Renal cortex interstitium (tissue), 15 donors: Measurements from ENCODE around the gene PGC. TPM values are rescaled to one million over a fixed set of nuclear protein-coding genes. Genes with fewer than 3 reads are reported as not detected.

ENCODE experiments used
- DNase-seq, 11 donors: peaks; one replicate each; pipeline ENCODE4 v3.0.0-alpha.2; 2013; ENCODE audit warnings: low read depth in 9 of 11, low spot score in 4 of 11; ENCODE audit errors: extremely low read depth in 1 of 11
- long read RNA-seq, 16 experiments: transcript quantifications; one replicate each; lab custom pipeline, GENCODE V29; 2026
- polyA plus RNA-seq, 3 donors: library from polyadenylated mRNA; unstranded; fragments of 120-200 nt; gene quantifications; one replicate each; pipeline ENCODE4 v1.2.1, GENCODE V29; 2013; ENCODE audit not compliant: insufficient read length in 3 of 3

The PGC gene
- under 1 TPM in 2 of 3 donors, not detected in 1; 0.07 to 0.26 TPM for polyA plus RNA-seq
- long read RNA-seq, donor 1: 0 reads
- long read RNA-seq, donor 2: 0 reads
- long read RNA-seq, donor 3: 0 reads
- long read RNA-seq, donor 4: 0 reads
- long read RNA-seq, donor 5: 0 reads
- long read RNA-seq, donor 6: 0 reads
- long read RNA-seq, donor 7: 0 reads
- long read RNA-seq, donor 8: 0 reads
- long read RNA-seq, donor 9: 0 reads
- long read RNA-seq, donor 10: 0 reads
- long read RNA-seq, donor 11: 0 reads
- long read RNA-seq, donor 12: 0 reads
- long read RNA-seq, donor 13: 0 reads
- long read RNA-seq, donor 14: 0 reads
- long read RNA-seq, donor 15: 0 reads
- long read RNA-seq, donor 16: 0 reads

- no peak for DNase-seq
Measured at GRCh38 chr6:41747256-41748101, at the start of gene PGC. PGC (minus strand) TSS chr6:41747397; CDS start chr6:41747334, 63 bp downstream.

- no peak for DNase-seq
Measured at GRCh38 chr6:41796474-41796873, 49.3 kb upstream of the PGC start.

DNA sequence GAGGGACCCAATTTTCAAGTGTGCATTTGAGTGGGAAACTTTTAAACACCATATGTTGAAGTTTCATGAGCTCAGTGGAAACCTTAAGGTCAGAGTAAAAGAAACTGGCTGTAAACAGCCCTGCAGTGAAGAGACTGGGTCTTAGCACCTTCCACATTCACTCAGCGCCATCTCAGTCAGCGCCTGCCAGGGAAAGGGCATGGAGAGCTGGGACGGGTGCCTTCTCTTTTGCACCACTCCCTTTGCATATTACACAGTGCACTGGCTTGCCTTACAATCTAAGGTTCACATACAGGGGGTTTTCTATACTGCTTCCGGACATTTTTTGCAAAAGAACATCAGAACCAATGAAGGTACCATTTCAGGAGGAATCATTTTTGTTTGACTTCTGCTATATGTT, 44.8 kb upstream of the PGC start:
- no peak for DNase-seq

GRCh38 chr6:41791305-41791704, 44.1 kb upstream of the PGC start:
- no peak for DNase-seq

DNA sequence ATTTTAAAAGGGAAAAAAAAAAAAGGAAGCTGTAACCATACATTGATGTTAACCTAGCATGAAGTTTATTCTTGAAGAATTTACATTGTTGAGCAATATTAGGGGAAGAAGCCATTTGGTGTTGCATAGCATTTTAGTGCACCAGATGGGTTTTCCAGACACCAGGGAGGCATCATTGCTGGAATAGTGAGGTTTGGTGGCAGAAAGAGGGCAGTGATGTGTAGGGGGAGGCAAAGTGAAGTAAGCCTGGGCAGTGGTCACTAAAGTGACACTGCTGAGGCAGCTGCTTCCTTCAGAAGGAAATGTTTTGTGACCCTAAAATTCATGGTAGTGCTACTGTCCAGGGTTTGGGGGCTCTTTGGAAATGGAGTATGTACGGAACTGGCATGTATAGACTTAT, 42.8 kb upstream of the PGC start:
- no peak for DNase-seq

DNA sequence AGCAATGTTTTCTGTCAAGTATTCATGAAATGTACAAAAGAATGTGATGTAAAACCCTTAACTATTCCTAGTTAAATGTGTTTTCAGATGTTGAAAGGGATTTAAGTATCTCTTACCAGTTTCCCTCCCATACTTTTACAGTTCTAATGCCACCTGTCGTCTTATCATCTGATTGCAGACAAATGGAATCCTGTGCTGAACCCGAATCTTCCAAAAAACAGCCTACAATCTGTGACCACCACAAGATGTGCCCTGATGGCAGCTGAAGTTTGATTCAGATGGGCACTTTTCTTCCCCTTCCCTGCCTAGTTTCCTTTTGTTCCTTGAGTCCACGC, 42.2 kb upstream of the PGC start:
- DNase-seq: no peak

GRCh38 chr6:41787219-41787917, 40.2 kb upstream of the PGC start, which contains the start of gene TOMM6:
TOMM6 (plus strand) TSS chr6:41787694; CDS start chr6:41787698, 4 bp downstream.
- peak; percentile 86 to 96 (median 93) for DNase-seq

- peak in 9 of 11 donors; percentile 58 to 85 (median 84) for DNase-seq
Measured at GRCh38 chr6:41786451-41787218, 39.4 kb upstream of the PGC start.

GRCh38 chr6:41785689-41786450, 38.7 kb upstream of the PGC start:
- DNase-seq: peak in 1 of 11 donors; percentile 25

- no peak for DNase-seq
Measured at GRCh38 chr6:41785254-41785653, 38.1 kb upstream of the PGC start.

DNA sequence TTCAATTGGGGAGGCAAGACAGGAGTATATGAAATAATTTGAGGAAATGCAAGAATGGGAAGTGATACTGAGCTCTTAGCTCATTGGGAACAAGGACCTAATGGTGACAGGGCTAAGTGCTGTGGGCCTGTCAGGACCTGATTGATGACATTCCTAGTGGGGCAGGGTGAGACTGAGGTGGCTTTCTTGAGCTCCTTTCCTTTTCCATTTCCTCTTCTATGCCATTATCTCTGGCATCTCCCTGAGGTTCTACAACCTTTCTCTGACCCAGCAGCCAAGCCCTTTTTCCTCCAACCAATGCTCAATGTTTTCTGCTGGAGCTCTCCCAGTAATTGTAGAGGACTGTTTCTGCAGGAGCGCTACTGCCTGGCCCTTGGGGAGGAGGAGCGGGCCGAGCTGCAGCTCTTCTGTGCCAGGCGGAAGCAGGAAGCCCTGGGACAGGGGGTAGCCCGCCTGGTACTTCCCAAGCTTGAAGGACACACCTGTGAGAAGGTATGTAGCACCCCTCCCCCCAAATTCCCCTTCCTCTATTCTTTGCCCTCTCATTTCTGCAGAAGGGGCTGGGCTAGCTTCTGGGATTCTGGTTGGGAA, 37.5 kb upstream of the PGC start:
- DNase-seq: no peak

- no peak for DNase-seq
Measured at GRCh38 chr6:41783106-41783780, 36.0 kb upstream of the PGC start.

DNA sequence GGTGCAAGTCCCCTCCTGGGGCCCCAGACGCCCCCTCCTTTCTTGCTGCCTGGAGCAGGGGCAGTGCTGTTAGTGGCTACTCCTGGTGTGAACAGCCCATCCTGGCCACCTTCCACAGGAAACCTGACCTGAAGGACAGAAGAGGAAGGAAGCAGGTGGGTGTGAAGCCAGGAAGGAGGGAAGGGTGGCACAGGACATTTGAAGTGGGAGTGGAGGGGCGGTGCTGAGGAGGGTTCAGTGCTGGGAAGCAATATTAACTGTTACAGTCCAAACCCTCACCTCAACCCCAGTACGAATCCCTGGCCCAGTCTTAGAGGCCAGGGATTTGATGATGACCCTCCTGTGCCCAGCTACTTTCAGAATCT, 34.2 kb upstream of the PGC start:
- DNase-seq: no peak

DNA sequence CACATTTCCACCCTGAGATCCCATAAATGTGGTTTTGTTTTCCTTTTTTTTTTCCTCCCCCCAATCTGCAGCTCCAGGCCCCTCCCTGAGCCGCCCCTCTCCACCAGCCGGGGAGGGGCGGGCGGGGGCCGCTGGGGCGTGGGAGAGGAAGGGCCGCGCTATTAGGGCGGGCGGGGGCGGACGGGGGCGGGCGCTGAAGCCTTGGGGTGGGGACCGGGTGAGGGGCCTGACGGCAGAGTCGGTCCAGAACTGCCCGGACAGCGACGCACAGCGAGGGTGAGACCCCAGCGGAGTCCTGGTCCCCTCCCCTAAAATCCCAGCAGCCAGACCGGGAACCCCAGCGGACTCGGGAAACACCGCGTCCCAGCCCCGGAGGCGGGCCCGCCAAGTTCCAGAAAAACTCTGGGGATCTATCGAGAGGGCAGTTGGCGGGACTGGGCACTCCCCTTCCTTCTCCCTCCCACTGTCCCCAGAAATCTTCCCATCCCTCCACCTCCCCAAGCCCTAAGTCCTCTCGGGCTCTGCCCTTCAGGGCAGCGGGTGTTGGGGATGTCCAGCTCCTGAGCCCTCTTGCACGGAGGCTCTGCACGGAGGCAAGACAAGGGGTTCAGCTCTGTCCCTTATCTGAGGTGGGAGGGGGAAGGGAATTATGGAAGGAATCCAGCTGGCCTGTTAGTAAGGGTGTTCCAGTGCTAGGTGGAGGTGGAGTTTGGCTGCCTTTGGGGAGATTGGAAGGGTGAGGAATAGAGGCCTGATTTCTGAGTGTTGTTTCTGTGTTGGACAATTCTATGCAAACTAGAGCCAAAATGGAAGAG, 33.6 kb upstream of the PGC start, which contains the start of gene PRICKLE4:
Gene PRICKLE4, plus strand, starts transcription at position 232 of the 815 bp plus-strand sequence. CDS start 2,692 bp downstream, outside the sequence.
- no peak for DNase-seq

GRCh38 chr6:41779788-41780550, 32.8 kb upstream of the PGC start, which contains the start of gene FRS3:
FRS3 (minus strand) TSS chr6:41779900; CDS start chr6:41776987, 2,913 bp downstream.
- DNase-seq: peak; percentile 88 to 96 (median 94)

DNA sequence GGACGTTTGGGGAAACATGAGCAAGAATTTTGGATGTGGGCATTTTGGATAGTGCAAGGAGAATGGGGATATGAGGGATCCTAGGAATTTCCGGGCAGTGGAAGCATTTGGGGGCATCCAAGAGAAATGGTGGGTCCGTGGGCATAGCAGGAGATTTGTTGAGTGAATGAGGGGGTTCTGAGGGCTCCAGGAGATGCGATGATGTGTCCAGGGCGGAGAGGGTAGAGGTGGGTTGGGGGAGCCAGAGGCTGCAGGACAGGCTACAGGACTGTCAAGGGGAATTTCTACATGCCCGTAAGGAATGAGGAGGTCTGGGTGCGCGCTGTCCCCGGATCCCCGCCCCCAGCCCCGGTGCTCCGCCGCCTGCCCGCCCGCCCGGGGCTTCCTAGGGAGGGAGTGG, 32.1 kb upstream of the PGC start:
- DNase-seq: no peak
